ENCODE data around the gene PIR. TPM values are rescaled to one million over a fixed set of nuclear protein-coding genes. Genes with fewer than 3 reads are reported as not detected.

PIR gene
- total RNA-seq, 1 donor from 2014 or later = 23.6 TPM

- no peak overlapping the region for H3K27ac Mint-ChIP-seq
- no peak for DNase-seq (ENCODE audit: extremely low spot score, unreplicated experiment)
- peaks cover 18% of the 10 kb centered on the region for H3K4me1 Mint-ChIP-seq (ENCODE audit: unreplicated experiment)
- peaks cover 5% of the 10 kb centered on the region for H3K27me3 Mint-ChIP-seq
- no peaks in the 10 kb centered on the region for H3K9me3 Mint-ChIP-seq
- H3K36me3 Mint-ChIP-seq = peaks cover 4% of the 10 kb centered on the region
- H3K4me3 Mint-ChIP-seq = no peak overlapping the region
- TF ChIP-seq, protein P1, sequence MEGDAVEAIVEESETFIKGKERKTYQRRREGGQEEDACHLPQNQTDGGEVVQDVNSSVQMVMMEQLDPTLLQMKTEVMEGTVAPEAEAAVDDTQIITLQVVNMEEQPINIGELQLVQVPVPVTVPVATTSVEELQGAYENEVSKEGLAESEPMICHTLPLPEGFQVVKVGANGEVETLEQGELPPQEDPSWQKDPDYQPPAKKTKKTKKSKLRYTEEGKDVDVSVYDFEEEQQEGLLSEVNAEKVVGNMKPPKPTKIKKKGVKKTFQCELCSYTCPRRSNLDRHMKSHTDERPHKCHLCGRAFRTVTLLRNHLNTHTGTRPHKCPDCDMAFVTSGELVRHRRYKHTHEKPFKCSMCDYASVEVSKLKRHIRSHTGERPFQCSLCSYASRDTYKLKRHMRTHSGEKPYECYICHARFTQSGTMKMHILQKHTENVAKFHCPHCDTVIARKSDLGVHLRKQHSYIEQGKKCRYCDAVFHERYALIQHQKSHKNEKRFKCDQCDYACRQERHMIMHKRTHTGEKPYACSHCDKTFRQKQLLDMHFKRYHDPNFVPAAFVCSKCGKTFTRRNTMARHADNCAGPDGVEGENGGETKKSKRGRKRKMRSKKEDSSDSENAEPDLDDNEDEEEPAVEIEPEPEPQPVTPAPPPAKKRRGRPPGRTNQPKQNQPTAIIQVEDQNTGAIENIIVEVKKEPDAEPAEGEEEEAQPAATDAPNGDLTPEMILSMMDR (conservative IDR thresholded peaks at IDR 0.05) = no peak
Observed at GRCh38 chrX:15495801-15496200, 2.7 kb upstream of the PIR start.

GRCh38 chrX:15492469-15492868, 664 bp downstream of the PIR start:
- Mint-ChIP-seq H3K9me3 (no peaks in the 10 kb centered on the region), H3K27me3 (no peaks in the 10 kb centered on the region), H3K4me3 (peak overlapping the region; percentile 93), H3K4me1 (ENCODE audit: unreplicated experiment) (peaks cover 11% of the 10 kb centered on the region), H3K36me3 (peaks cover 14% of the 10 kb centered on the region), H3K27ac (peak overlapping the region; percentile 92)
- TF ChIP-seq, protein P1 (conservative IDR thresholded peaks at IDR 0.05) = no peak
- no peak for DNase-seq (ENCODE audit: extremely low spot score, unreplicated experiment)

GRCh38 chrX:15483891-15484290, 9.2 kb downstream of the PIR start:
- Mint-ChIP-seq H3K27me3 (no peaks in the 10 kb centered on the region), H3K4me3 (no peak overlapping the region), H3K9me3 (peaks cover 9% of the 10 kb centered on the region), H3K4me1 (ENCODE audit: unreplicated experiment) (peaks cover 3% of the 10 kb centered on the region), H3K27ac (no peak overlapping the region), H3K36me3 (peaks cover 14% of the 10 kb centered on the region)
- TF ChIP-seq, protein P1 (conservative IDR thresholded peaks at IDR 0.05) = no peak
- no peak for DNase-seq (ENCODE audit: extremely low spot score, unreplicated experiment)

GRCh38 chrX:15475486-15475885, 17.6 kb downstream of the PIR start:
- TF ChIP-seq, protein P1 (conservative IDR thresholded peaks at IDR 0.05) = no peak
- H3K4me1 Mint-ChIP-seq (ENCODE audit: unreplicated experiment) = peaks cover 5% of the 10 kb centered on the region
- no peak overlapping the region for H3K4me3 Mint-ChIP-seq
- no peaks in the 10 kb centered on the region for H3K27me3 Mint-ChIP-seq
- peak overlapping the region; percentile 5 for H3K27ac Mint-ChIP-seq
- DNase-seq (ENCODE audit: extremely low spot score, unreplicated experiment) = no peak
- peaks cover 5% of the 10 kb centered on the region for H3K9me3 Mint-ChIP-seq
- H3K36me3 Mint-ChIP-seq = peaks cover 16% of the 10 kb centered on the region

DNA sequence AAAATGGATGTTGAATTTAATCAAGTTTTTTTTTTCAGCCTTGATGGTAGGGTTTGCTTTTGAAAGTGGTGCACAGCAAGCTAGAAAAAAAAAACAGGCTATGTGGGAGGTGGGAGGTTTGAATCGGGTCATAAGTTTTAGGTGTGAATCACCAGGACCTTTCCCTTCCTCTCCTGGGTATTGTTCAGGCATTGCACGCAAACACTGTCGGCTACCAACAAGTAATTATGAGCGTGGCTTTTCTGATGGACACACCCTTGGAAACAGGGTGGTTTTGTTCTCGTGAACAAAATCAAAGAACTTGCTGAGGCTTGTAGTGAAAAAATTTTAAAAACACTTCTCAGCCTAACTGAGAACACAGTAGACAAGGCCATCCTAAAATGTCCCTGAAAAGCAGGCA, 18.1 kb downstream of the PIR start:
- TF ChIP-seq, protein P1 (conservative IDR thresholded peaks at IDR 0.05) = no peak
- peak overlapping the region; percentile 5 for H3K27ac Mint-ChIP-seq

GRCh38 chrX:15474028-15474427, 19.1 kb downstream of the PIR start:
- Mint-ChIP-seq H3K4me1 (ENCODE audit: unreplicated experiment) (peaks cover 5% of the 10 kb centered on the region), H3K4me3 (no peak overlapping the region), H3K27ac (no peak overlapping the region), H3K27me3 (no peaks in the 10 kb centered on the region), H3K36me3 (peaks cover 11% of the 10 kb centered on the region), H3K9me3 (no peaks in the 10 kb centered on the region)
- no peak for DNase-seq (ENCODE audit: extremely low spot score, unreplicated experiment)
- TF ChIP-seq, protein P1 (conservative IDR thresholded peaks at IDR 0.05) = no peak

More for the DNA sequence above, 18.1 kb downstream of the PIR start:
- H3K27me3 Mint-ChIP-seq = no peaks in the 10 kb centered on the region
- H3K4me3 Mint-ChIP-seq = no peak overlapping the region
- peaks cover 12% of the 10 kb centered on the region for H3K36me3 Mint-ChIP-seq
- no peaks in the 10 kb centered on the region for H3K9me3 Mint-ChIP-seq
- H3K4me1 Mint-ChIP-seq (ENCODE audit: unreplicated experiment) = peaks cover 5% of the 10 kb centered on the region
- no peak for DNase-seq (ENCODE audit: extremely low spot score, unreplicated experiment)
